ENCODE measurements around the gene TEX10.

Gene TEX10

GRCh38 chr9:100285080-100285479 is 67.7 kb downstream of the TEX10 start:
- no peak for DNase-seq (ENCODE audit: low read depth in 2 of 2)

GRCh38 chr9:100284247-100284646 is 68.5 kb downstream of the TEX10 start:
- DNase-seq (ENCODE audit: low read depth in 2 of 2): no peak

GRCh38 chr9:100282388-100282719 is 70.4 kb downstream of the TEX10 start:
- no peak for DNase-seq (ENCODE audit: low read depth in 2 of 2)

GRCh38 chr9:100281676-100282387 is 70.9 kb downstream of the TEX10 start:
- DNase-seq (ENCODE audit: low read depth in 2 of 2): no peak

- no peak for DNase-seq (ENCODE audit: low read depth in 2 of 2)
These were observed 71.7 kb downstream of the TEX10 start for GRCh38 chr9:100281066-100281465.

- no peak for DNase-seq (ENCODE audit: low read depth in 2 of 2)
These were observed 75.4 kb downstream of the TEX10 start for GRCh38 chr9:100277166-100277979.

- no peak for DNase-seq (ENCODE audit: low read depth in 2 of 2)
These were observed 83.1 kb downstream of the TEX10 start for GRCh38 chr9:100269656-100270055.

GRCh38 chr9:100268271-100268670 is 84.5 kb downstream of the TEX10 start:
- DNase-seq (ENCODE audit: low read depth in 2 of 2): no peak

GRCh38 chr9:100267211-100267610 is 85.5 kb downstream of the TEX10 start:
- DNase-seq (ENCODE audit: low read depth in 2 of 2): no peak
